ENCODE results near the gene DOHH.

DNA sequence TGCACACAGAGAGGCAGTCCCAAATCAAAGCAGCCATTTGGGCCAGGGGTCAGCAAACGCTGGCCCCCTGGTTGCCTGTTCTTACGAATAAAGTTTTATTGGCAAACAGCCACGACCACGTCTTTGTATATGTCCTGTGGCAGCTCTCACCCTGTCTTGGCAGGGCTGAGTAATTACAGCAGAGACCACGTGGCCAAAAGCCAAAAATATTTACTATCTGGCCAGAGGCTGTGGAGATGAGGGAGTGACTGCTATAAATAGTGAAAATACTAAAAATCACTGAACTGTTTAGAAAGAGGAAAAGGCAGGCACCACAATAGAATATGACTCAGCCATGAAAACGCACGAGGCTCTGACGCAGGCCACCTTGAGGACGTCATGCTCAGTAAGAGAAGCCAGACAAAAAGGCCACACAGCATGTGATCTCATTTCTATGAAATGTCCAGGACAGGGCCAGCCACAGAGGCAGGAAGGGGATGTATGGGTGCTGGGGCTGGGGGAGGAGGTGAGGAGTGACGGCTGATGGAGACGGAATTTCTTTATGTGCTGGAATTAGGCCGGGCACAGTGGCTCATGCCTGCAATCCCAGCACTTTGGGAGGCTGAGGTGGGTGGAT is 49.6 kb downstream of the DOHH start:
- TF ChIP-seq, protein P1, sequence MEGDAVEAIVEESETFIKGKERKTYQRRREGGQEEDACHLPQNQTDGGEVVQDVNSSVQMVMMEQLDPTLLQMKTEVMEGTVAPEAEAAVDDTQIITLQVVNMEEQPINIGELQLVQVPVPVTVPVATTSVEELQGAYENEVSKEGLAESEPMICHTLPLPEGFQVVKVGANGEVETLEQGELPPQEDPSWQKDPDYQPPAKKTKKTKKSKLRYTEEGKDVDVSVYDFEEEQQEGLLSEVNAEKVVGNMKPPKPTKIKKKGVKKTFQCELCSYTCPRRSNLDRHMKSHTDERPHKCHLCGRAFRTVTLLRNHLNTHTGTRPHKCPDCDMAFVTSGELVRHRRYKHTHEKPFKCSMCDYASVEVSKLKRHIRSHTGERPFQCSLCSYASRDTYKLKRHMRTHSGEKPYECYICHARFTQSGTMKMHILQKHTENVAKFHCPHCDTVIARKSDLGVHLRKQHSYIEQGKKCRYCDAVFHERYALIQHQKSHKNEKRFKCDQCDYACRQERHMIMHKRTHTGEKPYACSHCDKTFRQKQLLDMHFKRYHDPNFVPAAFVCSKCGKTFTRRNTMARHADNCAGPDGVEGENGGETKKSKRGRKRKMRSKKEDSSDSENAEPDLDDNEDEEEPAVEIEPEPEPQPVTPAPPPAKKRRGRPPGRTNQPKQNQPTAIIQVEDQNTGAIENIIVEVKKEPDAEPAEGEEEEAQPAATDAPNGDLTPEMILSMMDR (IDR thresholded peaks at IDR 0.05) = no peak
- TF ChIP-seq POLR2AphosphoS5 (IDR thresholded peaks at IDR 0.05) (peak; percentile 59 to 88 (median 75)), EP300 (IDR thresholded peaks at IDR 0.05) (peak; percentile 93), POLR2A (IDR thresholded peaks at IDR 0.05) (no peak)

Data from stomach (tissue), 4 donors.